Retinal pigment epithelial cell (primary cell): Measurements from ENCODE around the gene FERMT3.
A peak's percentile ranks its signal among the peaks of the same experiment; 100 is the strongest.

Experiments used
- DNase-seq: peaks from one replicate; pipeline ENCODE4 v3.0.0-alpha.2; 2010; ENCODE audit warnings: low read depth
- H3K4me3 ChIP-seq: 2 replicates; pipeline ENCODE4 v1.5.1; 2011; ENCODE audit warnings: mild to moderate bottlenecking, low read length, control low read depth, moderate library complexity
- CTCF ChIP-seq: conservative IDR thresholded peaks from 2 replicates; pipeline ENCODE4 v1.5.1; 2011; ENCODE audit warnings: low read depth, low read length, control low read depth, inconsistent platforms

The FERMT3 gene

GRCh38 chr11:64178951-64179639 is 27.4 kb upstream of the FERMT3 start:
- no peak overlapping the region for H3K4me3 ChIP-seq

GRCh38 chr11:64180891-64181290 is 25.6 kb upstream of the FERMT3 start:
- H3K4me3 ChIP-seq: no peak overlapping the region
- TF ChIP-seq CTCF: no peak
- no peak for DNase-seq

More at GRCh38 chr11:64178951-64179639, 27.4 kb upstream of the FERMT3 start:
- DNase-seq: no peak
- TF ChIP-seq CTCF: no peak

- H3K4me3 ChIP-seq: no peak overlapping the region
- TF ChIP-seq CTCF: no peak
- peak; percentile 81 for DNase-seq
Observed at GRCh38 chr11:64181506-64182411, 24.8 kb upstream of the FERMT3 start.

- H3K4me3 ChIP-seq: no peak overlapping the region
- DNase-seq: no peak
- TF ChIP-seq CTCF: no peak
Observed at GRCh38 chr11:64183890-64184289, 22.6 kb upstream of the FERMT3 start.

GRCh38 chr11:64185175-64185692 is 21.3 kb upstream of the FERMT3 start:
- TF ChIP-seq CTCF: peak; percentile 33
- peak; percentile 19 for DNase-seq
- peak overlapping the region; percentile 60 for H3K4me3 ChIP-seq

GRCh38 chr11:64185693-64186491 is 20.6 kb upstream of the FERMT3 start, which contains the start of gene STIP1:
Gene STIP1 (plus strand): TSS chr11:64186171. CDS start chr11:64186262, 91 bp downstream.
- peak; percentile 43 for TF ChIP-seq CTCF

More at GRCh38 chr11:64185693-64186491, 20.6 kb upstream of the FERMT3 start, which contains the start of gene STIP1:
- H3K4me3 ChIP-seq: peak within 1 kb of the TSS; percentile 60
- DNase-seq: peak; percentile 100
